H7 (cell line): ENCODE measurements around the gene ANAPC16. TPM values are rescaled to one million over a fixed set of nuclear protein-coding genes. Genes with fewer than 3 reads are reported as not detected.
"Not testable (repeated sequence)": the region's sequence is repeated elsewhere in the genome, so short reads cannot be mapped to it uniquely, and the experiment has no call there.

ENCODE experiments used
- DNase-seq: peaks from one replicate; pipeline ENCODE4 v3.0.0; 2012
- H3K27me3 ChIP-seq: 2 replicates; pipeline ENCODE4 v1.6.0; 2011; ENCODE audit warnings: mild to moderate bottlenecking, low read length; ENCODE audit not compliant: control insufficient read depth, insufficient read depth
- H3K36me3 ChIP-seq: replicated peaks from 2 replicates; pipeline ENCODE4 v1.5.1; 2011; ENCODE audit warnings: low read length; ENCODE audit not compliant: control insufficient read depth, insufficient read depth
- H3K4me3 ChIP-seq: 2 replicates; pipeline ENCODE4 v1.5.1; 2011; ENCODE audit warnings: low read depth, mild to moderate bottlenecking, control low read depth, low read length, moderate library complexity; ENCODE audit not compliant: insufficient read depth
- total RNA-seq: library from RNA; depleted of rRNA; stranded (reverse); fragments of >200 nt; shearing (Covaris generic); gene quantifications from 2 replicates; pipeline ENCODE4 v1.2.3, GENCODE V29; 2014

ANAPC16 gene
- total RNA-seq, 1 experiment from 2014 or later: 56.6 TPM

- Histone ChIP-seq H3K27me3 (no peaks in the 10 kb centered on the region), H3K36me3 (no peaks in the 10 kb centered on the region), H3K4me3 (no peak overlapping the region)
- DNase-seq: no peak
Observed at GRCh38 chr10:72243822-72244437, 28.1 kb downstream of the ANAPC16 start.

- Histone ChIP-seq H3K36me3 (no peaks in the 10 kb centered on the region), H3K27me3 (no peaks in the 10 kb centered on the region), H3K4me3 (no peak overlapping the region)
- no peak for DNase-seq
Observed at GRCh38 chr10:72244573-72245038, 28.8 kb downstream of the ANAPC16 start.

DNA sequence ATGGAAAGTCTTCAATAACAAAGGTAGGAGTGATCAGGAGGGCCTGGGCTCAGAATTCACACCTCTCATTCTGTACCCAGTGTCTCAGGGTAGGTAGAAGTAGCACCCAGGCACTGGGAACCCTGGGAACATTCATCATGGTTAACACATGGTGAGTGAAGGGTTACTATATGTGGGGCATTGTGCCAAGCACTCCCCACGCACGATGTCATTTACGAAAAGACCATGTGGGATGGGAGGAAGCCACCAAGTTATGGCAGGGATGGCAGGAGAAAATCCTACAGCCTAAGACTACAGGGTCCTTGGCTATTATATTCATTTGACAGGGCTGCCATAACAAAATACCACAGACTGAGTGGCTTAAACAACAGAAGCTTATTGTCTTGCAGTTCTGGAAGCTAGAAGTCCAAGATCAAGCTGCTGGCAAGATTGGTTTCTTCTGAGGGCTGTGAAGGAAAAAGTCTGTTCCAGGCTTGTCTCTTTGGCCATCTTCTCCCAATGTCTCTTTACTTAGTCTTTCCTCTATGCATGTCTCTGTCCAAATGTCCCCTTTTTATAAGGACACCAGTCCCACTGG lies 30.2 kb downstream of the ANAPC16 start:
- no peak for DNase-seq
- H3K4me3 ChIP-seq: no peak overlapping the region
- no peaks in the 10 kb centered on the region for H3K27me3 ChIP-seq
- H3K36me3 ChIP-seq: no peaks in the 10 kb centered on the region

- DNase-seq: peak; percentile 74
- H3K27me3 ChIP-seq: no peaks in the 10 kb centered on the region
- no peak overlapping the region for H3K4me3 ChIP-seq
- H3K36me3 ChIP-seq: no peaks in the 10 kb centered on the region
Observed at GRCh38 chr10:72248468-72249151, 32.8 kb downstream of the ANAPC16 start.

GRCh38 chr10:72249176-72249862 lies 33.5 kb downstream of the ANAPC16 start:
- H3K4me3 ChIP-seq, H3K27me3 ChIP-seq, H3K36me3 ChIP-seq, DNase-seq: not testable (repeated sequence)

DNA sequence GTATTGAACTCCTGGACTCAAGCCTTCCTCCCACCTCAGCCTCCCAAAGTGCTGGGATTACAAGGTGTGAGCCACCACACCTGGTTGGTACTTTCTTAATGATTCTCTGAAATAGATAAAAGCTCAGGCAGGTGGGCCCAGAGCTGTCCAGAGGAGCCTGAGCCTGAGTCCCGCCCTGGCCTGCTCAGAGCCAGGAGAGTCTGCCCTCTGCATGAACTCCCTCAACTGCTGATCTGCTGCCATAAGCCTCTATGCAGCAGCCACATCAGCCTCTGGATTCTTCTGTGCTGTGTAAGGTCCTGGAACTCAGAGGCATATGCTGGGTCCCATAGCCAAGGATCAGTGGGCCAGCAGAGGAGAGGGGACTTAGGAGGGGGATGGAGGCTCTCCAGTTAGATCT lies 34.9 kb downstream of the ANAPC16 start:
- Histone ChIP-seq H3K27me3 (no peaks in the 10 kb centered on the region), H3K36me3 (no peaks in the 10 kb centered on the region), H3K4me3 (no peak overlapping the region)
- no peak for DNase-seq

DNA sequence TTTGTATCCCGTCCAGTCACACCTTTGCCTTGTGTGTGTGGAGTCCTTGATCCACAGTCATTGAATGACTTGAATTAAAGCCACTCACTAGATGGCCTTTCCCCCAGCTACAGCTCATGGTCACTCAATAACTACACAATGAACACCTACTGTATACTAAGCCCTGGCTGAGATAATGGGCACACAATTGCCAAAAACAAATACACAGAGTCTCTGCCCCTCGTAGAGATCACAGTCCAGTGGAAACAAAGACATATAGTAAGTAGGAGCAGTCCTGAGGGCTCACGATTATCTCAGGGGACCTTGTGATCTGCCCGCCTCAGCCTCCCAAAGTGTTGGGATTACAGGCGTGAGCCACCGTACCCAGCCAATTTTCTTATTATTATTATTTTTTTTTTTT lies 35.8 kb downstream of the ANAPC16 start:
- DNase-seq: no peak
- Histone ChIP-seq H3K36me3 (no peaks in the 10 kb centered on the region), H3K27me3 (no peaks in the 10 kb centered on the region), H3K4me3 (no peak overlapping the region)

- Histone ChIP-seq H3K4me3 (no peak overlapping the region), H3K36me3 (no peaks in the 10 kb centered on the region), H3K27me3 (no peaks in the 10 kb centered on the region)
- DNase-seq: no peak
Observed at GRCh38 chr10:72252972-72253371, 37.2 kb downstream of the ANAPC16 start.

DNA sequence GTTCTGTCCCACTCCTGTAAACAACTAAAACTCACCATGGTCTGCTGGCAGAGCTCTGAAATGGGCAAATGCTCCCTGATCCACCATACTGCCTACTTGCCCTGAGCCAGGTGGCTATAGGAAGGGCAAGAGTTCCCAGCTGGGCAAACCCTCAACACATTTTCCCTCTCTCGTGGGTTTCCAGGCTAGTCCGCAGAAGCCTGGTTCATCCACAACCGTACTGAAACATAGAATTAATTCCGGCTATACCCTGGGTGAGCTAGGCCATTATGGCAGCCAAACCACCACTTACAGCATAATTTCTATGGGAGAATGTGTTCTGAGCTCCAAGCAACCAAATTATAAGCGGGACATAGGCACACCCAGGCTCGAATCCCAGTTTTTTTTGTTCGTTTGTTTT lies 37.8 kb downstream of the ANAPC16 start:
- Histone ChIP-seq H3K27me3 (no peaks in the 10 kb centered on the region), H3K36me3 (no peaks in the 10 kb centered on the region), H3K4me3 (no peak overlapping the region)
- no peak for DNase-seq

DNA sequence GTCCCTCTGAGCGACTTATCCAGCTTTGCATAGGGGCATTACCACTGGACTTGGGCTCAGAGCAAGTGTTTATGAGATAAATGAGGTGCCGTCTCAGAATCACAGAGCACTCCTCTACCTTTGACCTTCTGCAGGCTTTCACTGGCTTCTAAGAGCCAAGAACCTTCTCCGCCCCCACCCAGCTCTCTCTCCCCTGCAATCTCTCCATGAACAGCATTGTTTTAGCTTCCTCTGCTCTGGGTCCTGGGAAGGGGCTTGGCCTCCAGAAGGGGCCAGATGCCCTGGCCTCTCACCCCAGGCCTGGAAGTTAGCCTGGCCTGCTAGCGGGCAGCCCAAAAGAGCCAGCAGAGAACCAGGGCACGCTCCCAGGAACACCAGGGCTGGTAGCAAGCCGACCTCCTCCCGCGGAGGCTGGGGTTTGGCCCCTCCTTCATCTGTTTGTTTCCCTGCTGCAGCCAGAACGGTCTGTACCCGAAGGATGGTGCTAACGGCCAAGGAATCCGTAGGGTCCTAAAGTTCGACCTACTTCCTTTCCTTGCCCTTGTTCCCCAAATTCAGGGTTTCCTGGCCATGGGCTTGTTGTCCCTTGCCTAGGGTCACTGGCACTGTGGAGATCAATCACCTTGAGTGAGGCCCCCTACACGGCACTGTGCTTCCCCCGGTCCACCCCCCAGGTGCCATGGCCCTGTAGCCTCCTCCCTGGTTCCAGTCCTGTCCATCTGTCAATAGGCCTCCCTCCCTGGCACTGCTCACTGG lies 39.2 kb downstream of the ANAPC16 start:
- H3K36me3 ChIP-seq: no peaks in the 10 kb centered on the region
- DNase-seq: peak; percentile 91
- H3K4me3 ChIP-seq: no peak overlapping the region
- no peaks in the 10 kb centered on the region for H3K27me3 ChIP-seq

DNA sequence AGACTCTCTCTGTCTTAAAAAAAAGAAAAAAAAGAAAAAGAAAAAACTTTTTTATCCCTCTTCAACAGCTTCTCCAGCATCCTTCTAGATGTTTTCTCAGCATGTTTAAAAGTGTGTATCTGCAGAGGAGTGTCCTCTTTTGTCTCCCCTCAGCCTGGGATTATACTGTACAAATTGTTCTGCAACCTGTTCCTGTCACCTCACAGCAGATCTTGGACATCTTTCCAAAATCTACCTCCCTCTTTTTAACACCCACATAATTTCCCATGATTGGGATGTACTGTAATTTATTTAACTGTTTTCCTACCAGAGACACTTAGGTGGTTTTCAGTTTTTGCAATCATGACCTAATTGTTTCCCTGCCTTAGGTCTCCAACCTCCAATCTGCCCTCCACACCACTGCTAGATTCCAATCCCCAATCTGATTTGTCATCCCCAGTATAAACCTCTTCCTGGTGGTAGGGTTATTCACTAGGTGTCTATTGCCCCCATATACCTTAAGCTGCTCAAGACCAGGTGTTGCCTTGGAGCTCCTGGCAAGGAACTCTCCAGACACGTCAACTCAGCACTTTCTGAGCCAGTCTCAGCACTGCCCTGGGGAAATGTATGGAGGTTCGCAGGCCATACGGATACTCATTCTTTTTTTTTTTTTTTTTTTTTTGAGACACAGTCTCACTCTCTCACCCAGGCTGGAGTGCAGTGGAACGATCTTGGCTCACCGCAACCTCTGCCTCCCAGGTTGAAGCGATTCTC lies 40.3 kb downstream of the ANAPC16 start:
- H3K4me3 ChIP-seq: no peak overlapping the region
- no peaks in the 10 kb centered on the region for H3K27me3 ChIP-seq
- no peaks in the 10 kb centered on the region for H3K36me3 ChIP-seq
- DNase-seq: no peak

DNA sequence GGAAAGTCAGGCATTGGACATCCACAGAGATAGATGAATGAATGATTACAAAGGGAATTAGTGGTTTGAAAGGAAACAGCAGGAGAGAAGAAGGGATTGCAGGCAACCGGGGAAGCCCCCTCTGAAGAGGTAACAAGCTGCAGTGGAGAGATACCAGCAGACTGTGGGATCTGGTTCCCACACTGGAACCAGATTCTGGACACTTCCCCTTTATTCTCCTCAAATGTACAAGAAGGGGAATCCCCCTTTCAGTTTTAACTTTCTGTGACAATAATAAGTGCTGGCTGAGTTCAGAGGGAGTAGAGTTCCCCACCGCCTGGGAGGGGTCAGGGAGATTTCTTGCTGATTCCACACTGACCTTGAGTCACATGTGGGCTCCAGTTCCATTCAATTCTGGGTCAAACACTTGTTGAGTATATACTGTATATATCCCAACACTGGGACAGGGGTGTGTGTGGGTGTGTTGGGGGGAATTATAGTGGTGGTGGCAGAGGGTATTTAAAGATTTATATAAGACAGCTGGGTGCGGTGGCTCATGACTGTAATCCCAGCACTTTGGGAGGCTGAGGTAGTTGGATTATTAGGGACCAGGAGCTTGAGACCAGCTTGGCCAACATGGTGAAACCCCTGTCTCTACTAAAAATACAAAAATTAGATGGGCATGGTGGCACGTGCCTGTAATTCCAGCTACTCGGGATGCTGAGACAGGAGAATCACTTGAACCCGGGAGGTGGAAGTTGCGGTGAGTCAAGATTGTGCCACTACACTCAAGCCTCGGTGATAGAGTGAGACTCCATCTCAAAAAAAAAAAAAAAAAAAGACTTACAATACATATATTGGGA lies 41.5 kb downstream of the ANAPC16 start:
- no peaks in the 10 kb centered on the region for H3K27me3 ChIP-seq
- DNase-seq: peak; percentile 49
- no peak overlapping the region for H3K4me3 ChIP-seq
- H3K36me3 ChIP-seq: no peaks in the 10 kb centered on the region

DNA sequence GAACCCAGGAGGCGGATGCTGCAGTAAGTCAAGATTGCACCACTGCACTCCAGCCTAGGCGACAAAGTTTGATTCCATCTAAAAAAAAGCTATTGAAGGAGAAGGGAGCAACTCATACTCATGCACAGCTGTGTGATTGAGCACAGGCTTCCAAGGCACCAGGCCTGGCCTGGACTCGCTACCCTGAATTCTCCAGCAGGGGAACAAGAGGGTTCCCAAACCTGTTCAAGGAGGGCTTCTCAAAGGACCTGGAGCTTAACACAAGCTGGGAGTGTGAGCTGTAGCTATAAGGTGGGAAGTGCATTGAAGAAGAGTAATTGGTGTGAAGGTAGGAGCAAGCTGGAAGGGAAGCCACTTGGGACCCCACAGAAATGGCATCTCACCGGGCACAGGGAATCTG lies 42.8 kb downstream of the ANAPC16 start:
- DNase-seq: no peak
- no peaks in the 10 kb centered on the region for H3K36me3 ChIP-seq
- no peaks in the 10 kb centered on the region for H3K27me3 ChIP-seq
- H3K4me3 ChIP-seq: no peak overlapping the region
